Neural progenitor cell (in vitro differentiated cells): ENCODE data around the gene MYO16. TPM values are rescaled to one million over a fixed set of nuclear protein-coding genes. Genes with fewer than 3 reads are reported as not detected.

Source experiments
- DNase-seq: peaks from one replicate; pipeline ENCODE4 v3.0.0-alpha.2; 2016; ENCODE audit warnings: low spot score
- H2AFZ ChIP-seq: fragments of 200-600 bp; sonication (generic); replicated peaks from 2 replicates; pipeline ENCODE4 v1.6.1; 2016; ENCODE audit warnings: antibody characterized with exemption
- H3F3A ChIP-seq: fragments of 200-600 bp; sonication (generic); 2 replicates; pipeline ENCODE4 v1.6.1; 2016; ENCODE audit warnings: antibody characterized with exemption, low read depth
- H3K27ac ChIP-seq: fragments of 200-600 bp; sonication (generic); 2 replicates; pipeline ENCODE4 v1.5.1; 2016; ENCODE audit warnings: mild to moderate bottlenecking
- H3K27me3 ChIP-seq: fragments of 200-600 bp; sonication (generic); 2 replicates; pipeline ENCODE4 v1.6.1; 2016; ENCODE audit warnings: mild to moderate bottlenecking, moderate library complexity
- H3K36me3 ChIP-seq: fragments of 200-600 bp; sonication (generic); 2 replicates; pipeline ENCODE4 v1.5.1; 2016
- H3K4me1 ChIP-seq: fragments of 200-600 bp; sonication (generic); 2 replicates; pipeline ENCODE4 v1.6.1; 2016; ENCODE audit warnings: mixed run types
- H3K4me2 ChIP-seq: fragments of 200-600 bp; sonication (generic); 2 replicates; pipeline ENCODE4 v1.6.1; 2016
- H3K4me3 ChIP-seq: fragments of 200-600 bp; sonication (generic); 2 replicates; pipeline ENCODE4 v1.5.1; 2016
- H3K79me2 ChIP-seq: fragments of 200-600 bp; sonication (generic); 2 replicates; pipeline ENCODE4 v1.6.1; 2016; ENCODE audit warnings: low read depth
- H3K9ac ChIP-seq: fragments of 200-600 bp; sonication (generic); 2 replicates; pipeline ENCODE4 v1.6.1; 2016
- H3K9me3 ChIP-seq: fragments of 200-600 bp; sonication (generic); 2 replicates; pipeline ENCODE4 v1.5.1; 2016; ENCODE audit warnings: low read depth
- H4K20me1 ChIP-seq: fragments of 200-600 bp; sonication (generic); 2 replicates; pipeline ENCODE4 v1.6.1; 2016; ENCODE audit warnings: low read depth
- H3K27ac Mint-ChIP-seq: 3 replicates; pipeline ENCODE4 v1.8.0; 2021; ENCODE audit warnings: mixed read lengths
- H3K27me3 Mint-ChIP-seq: 2 replicates; pipeline ENCODE4 v1.8.0; 2022; ENCODE audit warnings: low read depth, mild to moderate bottlenecking, inconsistent platforms, moderate library complexity, mixed read lengths; ENCODE audit not compliant: insufficient read depth
- H3K36me3 Mint-ChIP-seq: 3 replicates; pipeline ENCODE4 v1.8.0; 2021; ENCODE audit warnings: mixed read lengths
- H3K4me1 Mint-ChIP-seq: 3 replicates; pipeline ENCODE4 v1.8.0; 2021; ENCODE audit warnings: mixed read lengths
- H3K4me3 Mint-ChIP-seq: 3 replicates; pipeline ENCODE4 v1.8.0; 2021; ENCODE audit warnings: mild to moderate bottlenecking, moderate library complexity, mixed read lengths
- H3K9me3 Mint-ChIP-seq: 3 replicates; pipeline ENCODE4 v1.8.0; 2020; ENCODE audit warnings: mixed read lengths
- CTCF ChIP-seq: fragments of 200-600 bp; sonication (generic); IDR thresholded peaks from 2 replicates; pipeline ENCODE4 v1.5.1; 2017; ENCODE audit warnings: antibody characterized with exemption, mild to moderate bottlenecking
- EZH2 ChIP-seq: fragments of 200-600 bp; sonication (generic); IDR thresholded peaks from 2 replicates; pipeline ENCODE4 v1.6.1; 2017; ENCODE audit warnings: antibody characterized with exemption, mild to moderate bottlenecking, moderate library complexity
- EZH2phosphoT487 ChIP-seq: fragments of 200-600 bp; sonication (generic); IDR thresholded peaks from 2 replicates; pipeline ENCODE4 v1.6.1; 2017; ENCODE audit warnings: antibody characterized with exemption
- total RNA-seq: library from RNA; depleted of rRNA; stranded (reverse); fragments of >200 nt; gene quantifications from 2 replicates; pipeline ENCODE4 v1.2.3, GENCODE V29; 2015; ENCODE audit warnings: low replicate concordance

The MYO16 gene
- total RNA-seq, 1 donor from 2014 or later = 0.41 TPM

DNA sequence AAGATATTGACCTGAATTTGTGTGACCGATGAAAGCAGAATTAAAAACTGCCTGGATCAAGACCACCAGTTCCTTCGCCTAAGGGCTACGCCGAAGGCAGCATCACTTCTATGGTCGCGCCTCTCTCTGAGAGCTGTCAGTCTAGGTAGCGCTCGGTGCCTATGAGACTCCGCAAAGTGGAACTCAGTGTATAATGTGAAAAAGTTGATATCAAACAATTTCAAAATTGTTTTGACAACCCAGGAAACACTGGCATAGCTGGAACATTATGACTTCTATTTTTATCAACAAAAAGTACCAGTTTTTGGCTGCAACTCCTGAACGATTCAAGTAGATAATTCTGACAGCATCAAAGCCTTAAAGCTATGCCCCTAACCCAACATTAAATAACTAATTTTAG is 223.6 kb downstream of the MYO16 start:
- DNase-seq = no peak
- Histone ChIP-seq H3K79me2 (no peaks in the 10 kb centered on the region), H3K4me3 (no peak overlapping the region), H4K20me1 (no peaks in the 10 kb centered on the region), H3K27me3 (no peaks in the 10 kb centered on the region), H3K4me1 (no peaks in the 10 kb centered on the region), H3K4me2 (no peak overlapping the region), H3K9ac (no peak overlapping the region), H2AFZ (no peak overlapping the region), H3K27ac (no peak overlapping the region), H3K36me3 (no peaks in the 10 kb centered on the region), H3F3A (no peaks in the 10 kb centered on the region), H3K9me3 (no peaks in the 10 kb centered on the region)
- peaks cover 2% of the 10 kb centered on the region for H3K27me3 Mint-ChIP-seq
- no peak for TF ChIP-seq EZH2phosphoT487
- TF ChIP-seq CTCF = no peak
- TF ChIP-seq EZH2 = no peak
- no peaks in the 10 kb centered on the region for H3K36me3 Mint-ChIP-seq
- H3K4me1 Mint-ChIP-seq = no peaks in the 10 kb centered on the region
- H3K27ac Mint-ChIP-seq = no peak overlapping the region
- H3K9me3 Mint-ChIP-seq = no peaks in the 10 kb centered on the region
- no peak overlapping the region for H3K4me3 Mint-ChIP-seq

- TF ChIP-seq EZH2phosphoT487 (no peak), CTCF (no peak), EZH2 (no peak)
- H3K79me2 ChIP-seq = no peaks in the 10 kb centered on the region
- H3K9ac ChIP-seq = no peak overlapping the region
- H3F3A ChIP-seq = no peaks in the 10 kb centered on the region
- H2AFZ ChIP-seq = peak overlapping the region; percentile 55
- H3K36me3 ChIP-seq = no peaks in the 10 kb centered on the region
- H3K27me3 ChIP-seq = no peaks in the 10 kb centered on the region
- H4K20me1 ChIP-seq = no peaks in the 10 kb centered on the region
- H3K27me3 Mint-ChIP-seq = peaks cover 2% of the 10 kb centered on the region
- H3K9me3 Mint-ChIP-seq = no peaks in the 10 kb centered on the region
- H3K4me3 ChIP-seq = no peak overlapping the region
- H3K4me1 ChIP-seq = no peaks in the 10 kb centered on the region
- H3K4me2 ChIP-seq = no peak overlapping the region
- no peaks in the 10 kb centered on the region for H3K9me3 ChIP-seq
- H3K36me3 Mint-ChIP-seq = no peaks in the 10 kb centered on the region
- peaks cover 2% of the 10 kb centered on the region for H3K4me1 Mint-ChIP-seq
- no peak for DNase-seq
- no peak overlapping the region for H3K27ac ChIP-seq
- no peak overlapping the region for H3K27ac Mint-ChIP-seq
- H3K4me3 Mint-ChIP-seq = no peak overlapping the region
Measured at GRCh38 chr13:108855737-108856387, 226.5 kb downstream of the MYO16 start.

DNA sequence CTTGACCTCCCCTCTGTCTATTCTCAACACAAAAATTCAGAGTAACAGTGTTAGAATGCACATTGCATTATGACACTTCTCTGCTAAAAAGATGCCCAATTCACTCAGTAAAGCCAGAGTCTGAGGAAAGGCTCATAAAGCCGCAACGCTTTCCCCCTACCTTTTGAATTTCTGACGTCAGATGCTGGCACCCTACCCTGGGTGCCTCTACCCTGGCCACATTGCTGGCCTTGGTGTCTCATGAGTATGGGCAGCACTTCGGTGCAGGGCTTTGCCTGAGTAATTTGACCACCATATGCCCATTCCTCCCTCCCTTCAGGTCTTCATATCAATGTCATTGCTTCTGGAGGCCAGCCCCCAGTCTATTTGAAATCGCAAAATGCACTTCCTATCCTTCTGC is 229.3 kb downstream of the MYO16 start:
- H3K36me3 Mint-ChIP-seq = no peaks in the 10 kb centered on the region
- Histone ChIP-seq H3K4me2 (no peak overlapping the region), H3K4me3 (no peak overlapping the region), H3K36me3 (no peaks in the 10 kb centered on the region), H3K79me2 (no peaks in the 10 kb centered on the region), H3F3A (no peaks in the 10 kb centered on the region), H2AFZ (no peak overlapping the region), H3K9me3 (no peaks in the 10 kb centered on the region), H3K9ac (no peak overlapping the region), H3K27me3 (no peaks in the 10 kb centered on the region), H3K4me1 (no peaks in the 10 kb centered on the region), H3K27ac (no peak overlapping the region), H4K20me1 (no peaks in the 10 kb centered on the region)
- TF ChIP-seq EZH2 (no peak), EZH2phosphoT487 (no peak), CTCF (no peak)
- no peak overlapping the region for H3K4me3 Mint-ChIP-seq
- H3K27me3 Mint-ChIP-seq = peaks cover 2% of the 10 kb centered on the region
- H3K27ac Mint-ChIP-seq = no peak overlapping the region
- no peaks in the 10 kb centered on the region for H3K9me3 Mint-ChIP-seq
- peaks cover 2% of the 10 kb centered on the region for H3K4me1 Mint-ChIP-seq
- DNase-seq = no peak
